Liver (tissue), 9 donors: ENCODE measurements around the gene PCYT1A. TPM values are rescaled to one million over a fixed set of nuclear protein-coding genes. Genes with fewer than 3 reads are reported as not detected.

Experiments used
- DNase-seq: peaks from one replicate; pipeline ENCODE4 v3.0.0-alpha.2; 2017; ENCODE audit warnings: low spot score
- H3K27ac ChIP-seq, 2 donors: one replicate each; pipeline ENCODE4 v1.7.0; 2013; ENCODE audit warnings: inconsistent platforms in 2 of 2, low read length in 2 of 2, control low read depth in 1 of 2, low read depth in 1 of 2, mild to moderate bottlenecking in 1 of 2
- H3K27me3 ChIP-seq, 4 donors: one replicate each; pipeline versions ENCODE4 v1.6.1 to v1.7.0; 2013; ENCODE audit warnings: low read length in 3 of 4, inconsistent platforms in 1 of 4, mild to moderate bottlenecking in 1 of 4, moderate library complexity in 1 of 4; ENCODE audit not compliant: control insufficient read depth in 4 of 4, insufficient read depth in 4 of 4
- H3K36me3 ChIP-seq, 4 donors: one replicate each; pipeline versions ENCODE4 v1.6.1 to v1.7.0; 2013; ENCODE audit warnings: low read length in 3 of 4, mild to moderate bottlenecking in 3 of 4, low read depth in 1 of 4, moderate library complexity in 1 of 4; ENCODE audit not compliant: control insufficient read depth in 4 of 4, insufficient read depth in 3 of 4
- H3K4me1 ChIP-seq, 4 donors: one replicate each; pipeline versions ENCODE4 v1.6.1 to v1.7.0; 2013; ENCODE audit warnings: low read length in 3 of 4, mild to moderate bottlenecking in 3 of 4, moderate library complexity in 1 of 4; ENCODE audit not compliant: control insufficient read depth in 4 of 4, insufficient read depth in 4 of 4
- H3K4me3 ChIP-seq, 3 donors: one replicate each; pipeline versions ENCODE4 v1.6.1 to v1.7.0; 2013; ENCODE audit warnings: low read length in 3 of 3, control low read depth in 1 of 3, low read depth in 1 of 3, mild to moderate bottlenecking in 1 of 3
- H3K9ac ChIP-seq, 2 donors: one replicate each; pipeline ENCODE4 v1.7.0; 2013; ENCODE audit warnings: low read length in 2 of 2, mild to moderate bottlenecking in 2 of 2, moderate library complexity in 2 of 2, control low read depth in 1 of 2, low read depth in 1 of 2
- H3K9me3 ChIP-seq, 4 donors: one replicate each; pipeline versions ENCODE4 v1.6.1 to v1.7.0; 2013; ENCODE audit warnings: low read length in 3 of 4; ENCODE audit not compliant: control insufficient read depth in 4 of 4
- CTCF ChIP-seq: fragments of 150-350 bp; IDR thresholded peaks from 2 replicates; pipeline ENCODE4 v1.5.1; 2017; ENCODE audit warnings: improper control_type of control experiment, low read depth, low read length; ENCODE audit not compliant: missing input control
- FOXA1 ChIP-seq: IDR thresholded peaks from 2 replicates; pipeline ENCODE4 v1.6.1; 2016; ENCODE audit warnings: antibody characterized with exemption
- FOXA2 ChIP-seq: IDR thresholded peaks from 2 replicates; pipeline ENCODE4 v1.6.1; 2016; ENCODE audit warnings: antibody characterized with exemption
- HNF4A ChIP-seq, 2 donors: conservative IDR thresholded peaks; 2 replicates each; pipeline ENCODE4 v1.6.1; 2016; ENCODE audit warnings: antibody characterized with exemption in 2 of 2, mild to moderate bottlenecking in 2 of 2
- HNF4G ChIP-seq: IDR thresholded peaks from 2 replicates; pipeline ENCODE4 v1.6.1; 2016; ENCODE audit warnings: antibody characterized with exemption
- NR2F2 ChIP-seq: IDR thresholded peaks from 2 replicates; pipeline ENCODE4 v1.6.1; 2016; ENCODE audit warnings: antibody characterized with exemption
- RAD21 ChIP-seq, 2 donors: IDR thresholded peaks; 2 replicates each; pipeline ENCODE4 v1.6.1; 2016; ENCODE audit warnings: antibody characterized with exemption in 2 of 2, mild to moderate bottlenecking in 2 of 2
- REST ChIP-seq: IDR thresholded peaks from 2 replicates; pipeline ENCODE4 v1.6.1; 2016; ENCODE audit warnings: antibody characterized with exemption, mild to moderate bottlenecking
- SP1 ChIP-seq: IDR thresholded peaks from 2 replicates; pipeline ENCODE4 v1.6.1; 2018; ENCODE audit warnings: antibody characterized with exemption, mild to moderate bottlenecking
- TAF1 ChIP-seq: conservative IDR thresholded peaks from 2 replicates; pipeline ENCODE4 v1.6.1; 2016; ENCODE audit warnings: antibody characterized with exemption, mild to moderate bottlenecking
- WGBS: extraction: QIAGEN DNeasy Blood & Tissue Kit; methylation state at CpG from one replicate; pipeline ENCODE4 v1.1.7; 2013; 5-methylcytosine and 5-hydroxymethylcytosine counted together
- polyA plus RNA-seq, 2 donors: library from polyadenylated mRNA; stranded (reverse) in 1 of 2; unstranded in 1 of 2; fragments of 200-250 nt in 1 of 2; fragments of >200 nt in 1 of 2; fragmentation: Nextera tagmentation in 1 of 2; extraction: Ambion mirVana in 1 of 2; gene quantifications; one replicate each; pipeline versions ENCODE4 v1.2.1 to v1.2.3, GENCODE V29; 2013 to 2015
- total RNA-seq, 2 donors: library from RNA; depleted of rRNA; stranded (reverse); fragments of >200 nt; gene quantifications; one replicate each; pipeline ENCODE4 v1.2.3, GENCODE V29; 2014
- donor health status: healthy.
- donor health status: healthy.
- donor health status: healthy.
- donor health status: healthy.
- donor health status: healthy.

The PCYT1A gene
- total and polyA plus RNA-seq, 4 donors, result 12.5 to 56.8 (median 24.3) TPM

- no peak for DNase-seq
- Histone ChIP-seq H3K27me3 (no peaks in the 10 kb centered on the region), H3K4me1 (no peaks in the 10 kb centered on the region), H3K9ac (no peak overlapping the region), H3K4me3 (no peak overlapping the region), H3K27ac (no peak overlapping the region), H3K9me3 (no peaks in the 10 kb centered on the region), H3K36me3 (peaks cover 4 to 41% (median 12%) of the 10 kb centered on the region in 4 donors)
- no peak for TF ChIP-seq NR2F2
- TF ChIP-seq SP1, result no peak
- TF ChIP-seq TAF1, result no peak
- no peak for TF ChIP-seq REST
- no peak for TF ChIP-seq CTCF
- no peak for TF ChIP-seq RAD21 (IDR thresholded peaks at IDR 0.05)
- no peak for TF ChIP-seq FOXA1
- no peak for TF ChIP-seq HNF4G
- no peak for TF ChIP-seq FOXA2
- no peak for TF ChIP-seq HNF4A (conservative IDR thresholded peaks at IDR 0.05)
- WGBS, result 94% methylated on average over 10 of the region's 10 CpGs
Observed at GRCh38 chr3:196225086-196225485, 62.4 kb downstream of the PCYT1A start.

GRCh38 chr3:196222876-196223595, 64.5 kb downstream of the PCYT1A start:
- H3K27ac ChIP-seq, result no peak overlapping the region
- WGBS, result 77% methylated on average over 19 of the region's 19 CpGs
- H3K9ac ChIP-seq, result no peak overlapping the region
- DNase-seq, result no peak
- no peak overlapping the region for H3K4me3 ChIP-seq
- no peaks in the 10 kb centered on the region for H3K27me3 ChIP-seq
- no peaks in the 10 kb centered on the region for H3K9me3 ChIP-seq
- peaks cover 3 to 25% (median 8%) of the 10 kb centered on the region in 4 donors for H3K36me3 ChIP-seq
- TF ChIP-seq TAF1 (no peak), NR2F2 (no peak), REST (no peak), CTCF (no peak), SP1 (no peak)
- peaks cover 2 to 10% (median 2%) of the 10 kb centered on the region in 4 donors for H3K4me1 ChIP-seq
